ENCODE measurements around the gene IL16. TPM values are rescaled to one million over a fixed set of nuclear protein-coding genes. Genes with fewer than 3 reads are reported as not detected.

The IL16 gene
- total RNA-seq, 1 donor from 2014 or later = 29.6 TPM

GRCh38 chr15:81222007-81222406 lies 25.3 kb downstream of the IL16 start:
- peaks cover 5% of the 10 kb centered on the region for H3K4me1 Mint-ChIP-seq (ENCODE audit: unreplicated experiment)
- no peaks in the 10 kb centered on the region for H3K9me3 Mint-ChIP-seq (ENCODE audit: unreplicated experiment)
- H3K27ac Mint-ChIP-seq (ENCODE audit: unreplicated experiment) = no peak overlapping the region
- no peaks in the 10 kb centered on the region for H3K36me3 Mint-ChIP-seq (ENCODE audit: low read depth, unreplicated experiment)
- TF ChIP-seq, protein P1, sequence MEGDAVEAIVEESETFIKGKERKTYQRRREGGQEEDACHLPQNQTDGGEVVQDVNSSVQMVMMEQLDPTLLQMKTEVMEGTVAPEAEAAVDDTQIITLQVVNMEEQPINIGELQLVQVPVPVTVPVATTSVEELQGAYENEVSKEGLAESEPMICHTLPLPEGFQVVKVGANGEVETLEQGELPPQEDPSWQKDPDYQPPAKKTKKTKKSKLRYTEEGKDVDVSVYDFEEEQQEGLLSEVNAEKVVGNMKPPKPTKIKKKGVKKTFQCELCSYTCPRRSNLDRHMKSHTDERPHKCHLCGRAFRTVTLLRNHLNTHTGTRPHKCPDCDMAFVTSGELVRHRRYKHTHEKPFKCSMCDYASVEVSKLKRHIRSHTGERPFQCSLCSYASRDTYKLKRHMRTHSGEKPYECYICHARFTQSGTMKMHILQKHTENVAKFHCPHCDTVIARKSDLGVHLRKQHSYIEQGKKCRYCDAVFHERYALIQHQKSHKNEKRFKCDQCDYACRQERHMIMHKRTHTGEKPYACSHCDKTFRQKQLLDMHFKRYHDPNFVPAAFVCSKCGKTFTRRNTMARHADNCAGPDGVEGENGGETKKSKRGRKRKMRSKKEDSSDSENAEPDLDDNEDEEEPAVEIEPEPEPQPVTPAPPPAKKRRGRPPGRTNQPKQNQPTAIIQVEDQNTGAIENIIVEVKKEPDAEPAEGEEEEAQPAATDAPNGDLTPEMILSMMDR (IDR thresholded peaks at IDR 0.05; ENCODE audit: unreplicated experiment) = no peak
- no peak for DNase-seq (ENCODE audit: low spot score)
- no peaks in the 10 kb centered on the region for H3K27me3 Mint-ChIP-seq (ENCODE audit: unreplicated experiment)
- no peak overlapping the region for H3K4me3 Mint-ChIP-seq (ENCODE audit: unreplicated experiment)

DNA sequence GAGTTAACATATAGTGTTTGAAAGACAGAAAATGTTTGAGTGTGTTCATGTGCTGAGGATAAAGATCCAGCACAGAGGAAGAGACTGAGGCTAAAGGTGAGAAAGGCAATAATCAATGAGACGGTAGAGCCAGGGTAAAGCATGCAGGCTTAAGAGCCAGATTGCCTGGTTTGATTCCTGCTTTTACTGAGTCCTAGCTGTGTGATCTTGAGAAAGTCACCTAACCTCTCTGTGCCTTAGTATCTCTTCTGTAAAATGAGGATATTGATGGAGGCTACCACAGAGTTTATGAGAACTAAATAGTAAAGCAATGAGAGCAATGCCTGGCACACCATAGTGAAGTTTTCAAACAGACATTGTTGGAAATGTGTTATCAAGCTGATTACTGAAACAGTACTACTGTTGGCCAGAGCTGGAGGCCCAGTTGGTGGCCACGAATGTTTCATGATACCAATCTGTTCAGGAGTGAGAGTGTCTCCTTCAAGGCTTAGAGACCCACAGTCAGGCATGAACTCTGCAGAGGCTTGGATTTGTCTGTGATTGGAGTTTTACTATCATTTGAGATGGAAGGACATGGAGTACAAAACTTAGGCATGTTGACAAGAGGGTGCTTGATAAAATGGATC lies 26.8 kb downstream of the IL16 start:
- no peak overlapping the region for H3K4me3 Mint-ChIP-seq (ENCODE audit: unreplicated experiment)
- H3K27me3 Mint-ChIP-seq (ENCODE audit: unreplicated experiment) = peaks cover 4% of the 10 kb centered on the region
- no peak overlapping the region for H3K27ac Mint-ChIP-seq (ENCODE audit: unreplicated experiment)
- TF ChIP-seq, protein P1 (IDR thresholded peaks at IDR 0.05; ENCODE audit: unreplicated experiment) = no peak
- DNase-seq (ENCODE audit: low spot score) = no peak
- H3K36me3 Mint-ChIP-seq (ENCODE audit: low read depth, unreplicated experiment) = peaks cover 8% of the 10 kb centered on the region
- H3K9me3 Mint-ChIP-seq (ENCODE audit: unreplicated experiment) = no peaks in the 10 kb centered on the region
- peaks cover 5% of the 10 kb centered on the region for H3K4me1 Mint-ChIP-seq (ENCODE audit: unreplicated experiment)

- H3K4me3 Mint-ChIP-seq (ENCODE audit: unreplicated experiment) = no peak overlapping the region
- no peak for DNase-seq (ENCODE audit: low spot score)
- H3K36me3 Mint-ChIP-seq (ENCODE audit: low read depth, unreplicated experiment) = peaks cover 12% of the 10 kb centered on the region
- H3K27me3 Mint-ChIP-seq (ENCODE audit: unreplicated experiment) = peaks cover 4% of the 10 kb centered on the region
- peaks cover 9% of the 10 kb centered on the region for H3K4me1 Mint-ChIP-seq (ENCODE audit: unreplicated experiment)
- TF ChIP-seq, protein P1 (IDR thresholded peaks at IDR 0.05; ENCODE audit: unreplicated experiment) = no peak
- H3K27ac Mint-ChIP-seq (ENCODE audit: unreplicated experiment) = no peak overlapping the region
- no peaks in the 10 kb centered on the region for H3K9me3 Mint-ChIP-seq (ENCODE audit: unreplicated experiment)
These were observed 27.6 kb downstream of the IL16 start for GRCh38 chr15:81224232-81224631.

- Mint-ChIP-seq H3K27me3 (ENCODE audit: unreplicated experiment) (peaks cover 9% of the 10 kb centered on the region), H3K36me3 (ENCODE audit: low read depth, unreplicated experiment) (peaks cover 13% of the 10 kb centered on the region), H3K9me3 (ENCODE audit: unreplicated experiment) (no peaks in the 10 kb centered on the region), H3K4me1 (ENCODE audit: unreplicated experiment) (peaks cover 10% of the 10 kb centered on the region), H3K27ac (ENCODE audit: unreplicated experiment) (no peak overlapping the region), H3K4me3 (ENCODE audit: unreplicated experiment) (no peak overlapping the region)
- DNase-seq (ENCODE audit: low spot score) = no peak
- TF ChIP-seq, protein P1 (IDR thresholded peaks at IDR 0.05; ENCODE audit: unreplicated experiment) = no peak
These were observed 28.5 kb downstream of the IL16 start for GRCh38 chr15:81225161-81225671.

- TF ChIP-seq, protein P1 (IDR thresholded peaks at IDR 0.05; ENCODE audit: unreplicated experiment) = no peak
- DNase-seq (ENCODE audit: low spot score) = no peak
- Mint-ChIP-seq H3K9me3 (ENCODE audit: unreplicated experiment) (no peaks in the 10 kb centered on the region), H3K36me3 (ENCODE audit: low read depth, unreplicated experiment) (peaks cover 13% of the 10 kb centered on the region), H3K4me3 (ENCODE audit: unreplicated experiment) (no peak overlapping the region), H3K4me1 (ENCODE audit: unreplicated experiment) (peaks cover 11% of the 10 kb centered on the region), H3K27me3 (ENCODE audit: unreplicated experiment) (peaks cover 11% of the 10 kb centered on the region), H3K27ac (ENCODE audit: unreplicated experiment) (no peak overlapping the region)
These were observed 31.0 kb downstream of the IL16 start for GRCh38 chr15:81227716-81228115.

All from endothelial cell (in vitro differentiated cells).